ENCODE results near the gene EXOSC5. TPM values are rescaled to one million over a fixed set of nuclear protein-coding genes. Genes with fewer than 3 reads are reported as not detected.
"Not testable (repeated sequence)": the region's sequence is repeated elsewhere in the genome, so short reads cannot be mapped to it uniquely, and the experiment has no call there.

EXOSC5 gene
- total RNA-seq, 1 experiment from 2014 or later = 43.1 TPM

- TF ChIP-seq CTCF (conservative IDR thresholded peaks at IDR 0.05; ENCODE audit: low read depth, low read length) (no peak), EZH2 (IDR thresholded peaks at IDR 0.05; ENCODE audit: borderline replicate concordance, low read depth, low read length, poor library complexity, severe bottlenecking) (no peak)
- intact Hi-C loops (cut with micrococcal nuclease; ENCODE audit: unreplicated experiment) = no loop called here
- Histone ChIP-seq H3K9me3 (ENCODE audit: low read depth, low read length, poor library complexity, severe bottlenecking) (no peaks in the 10 kb centered on the region), H3K27ac (ENCODE audit: low read depth, low read length, poor library complexity, severe bottlenecking) (no peak overlapping the region), H3K4me1 (ENCODE audit: insufficient read depth, low read length, poor library complexity, severe bottlenecking) (no peaks in the 10 kb centered on the region), H3K36me3 (ENCODE audit: insufficient read depth, low read length, poor library complexity, severe bottlenecking) (peaks cover 1% of the 10 kb centered on the region), H3K27me3 (replicated peaks; ENCODE audit: insufficient read depth, low read depth, low read length, poor library complexity) (no peaks in the 10 kb centered on the region), H3K4me3 (ENCODE audit: low read depth, low read length, poor library complexity, severe bottlenecking) (no peak overlapping the region)
- ChIA-PET CTCF (no interaction called here), POLR2A (ENCODE audit: low non-redundant PET) (no interaction called here)
- no TSS peak for BruUV-seq (replicated peaks)
- no peak for DNase-seq (ENCODE audit: low spot score)
Observed at GRCh38 chr19:41411100-41411967, 14.2 kb upstream of the EXOSC5 start.

GRCh38 chr19:41410336-41411054 is 13.3 kb upstream of the EXOSC5 start:
- no TSS peak for BruUV-seq (replicated peaks)
- H3K27ac ChIP-seq (ENCODE audit: low read depth, low read length, poor library complexity, severe bottlenecking) = no peak overlapping the region
- H3K27me3 ChIP-seq (replicated peaks; ENCODE audit: insufficient read depth, low read depth, low read length, poor library complexity) = no peaks in the 10 kb centered on the region
- ChIA-PET POLR2A (ENCODE audit: low non-redundant PET) (no interaction called here), CTCF (interaction anchor here (0.6 kb wide), 1 partner anchor 138 kb away, joined by 12 read pairs; no protein-coding TSS in a partner anchor)
- no peak overlapping the region for H3K4me3 ChIP-seq (ENCODE audit: low read depth, low read length, poor library complexity, severe bottlenecking)
- TF ChIP-seq EZH2 (IDR thresholded peaks at IDR 0.05; ENCODE audit: borderline replicate concordance, low read depth, low read length, poor library complexity, severe bottlenecking) (no peak), CTCF (conservative IDR thresholded peaks at IDR 0.05; ENCODE audit: low read depth, low read length) (no peak)
- H3K36me3 ChIP-seq (ENCODE audit: insufficient read depth, low read length, poor library complexity, severe bottlenecking) = no peaks in the 10 kb centered on the region
- no peaks in the 10 kb centered on the region for H3K4me1 ChIP-seq (ENCODE audit: insufficient read depth, low read length, poor library complexity, severe bottlenecking)
- no peaks in the 10 kb centered on the region for H3K9me3 ChIP-seq (ENCODE audit: low read depth, low read length, poor library complexity, severe bottlenecking)
- intact Hi-C loops (cut with micrococcal nuclease; ENCODE audit: unreplicated experiment) = no loop called here
- DNase-seq (ENCODE audit: low spot score) = no peak

GRCh38 chr19:41409288-41409687 is 12.1 kb upstream of the EXOSC5 start:
- H3K36me3 ChIP-seq (ENCODE audit: insufficient read depth, low read length, poor library complexity, severe bottlenecking) = no peaks in the 10 kb centered on the region
- POLR2A ChIA-PET (ENCODE audit: low non-redundant PET) = no interaction called here
- H3K9me3 ChIP-seq (ENCODE audit: low read depth, low read length, poor library complexity, severe bottlenecking) = no peaks in the 10 kb centered on the region
- TF ChIP-seq EZH2 (IDR thresholded peaks at IDR 0.05; ENCODE audit: borderline replicate concordance, low read depth, low read length, poor library complexity, severe bottlenecking) = no peak
- no peak for TF ChIP-seq CTCF (conservative IDR thresholded peaks at IDR 0.05; ENCODE audit: low read depth, low read length)
- CTCF ChIA-PET = no interaction called here
- intact Hi-C loops (cut with micrococcal nuclease; ENCODE audit: unreplicated experiment) = no loop called here
- H3K4me1 ChIP-seq (ENCODE audit: insufficient read depth, low read length, poor library complexity, severe bottlenecking) = no peaks in the 10 kb centered on the region
- no peak overlapping the region for H3K27ac ChIP-seq (ENCODE audit: low read depth, low read length, poor library complexity, severe bottlenecking)
- BruUV-seq (replicated peaks) = no TSS peak
- H3K4me3 ChIP-seq (ENCODE audit: low read depth, low read length, poor library complexity, severe bottlenecking) = no peak overlapping the region
- H3K27me3 ChIP-seq (replicated peaks; ENCODE audit: insufficient read depth, low read depth, low read length, poor library complexity) = no peaks in the 10 kb centered on the region
- no peak for DNase-seq (ENCODE audit: low spot score)

GRCh38 chr19:41408846-41409245 is 11.7 kb upstream of the EXOSC5 start:
- H3K36me3 ChIP-seq (ENCODE audit: insufficient read depth, low read length, poor library complexity, severe bottlenecking); BruUV-seq (replicated peaks); H3K9me3 ChIP-seq (ENCODE audit: low read depth, low read length, poor library complexity, severe bottlenecking); intact Hi-C loops (cut with micrococcal nuclease; ENCODE audit: unreplicated experiment); CTCF ChIA-PET; H3K4me1 ChIP-seq (ENCODE audit: insufficient read depth, low read length, poor library complexity, severe bottlenecking); DNase-seq (ENCODE audit: low spot score); H3K27me3 ChIP-seq (replicated peaks; ENCODE audit: insufficient read depth, low read depth, low read length, poor library complexity); H3K27ac ChIP-seq (ENCODE audit: low read depth, low read length, poor library complexity, severe bottlenecking); H3K4me3 ChIP-seq (ENCODE audit: low read depth, low read length, poor library complexity, severe bottlenecking): not testable (repeated sequence)
- POLR2A ChIA-PET (ENCODE audit: low non-redundant PET) = interaction anchor here (0.7 kb wide), 1 partner anchor 67 kb away, joined by 9 read pairs; no protein-coding TSS in a partner anchor
